22Rv1 (cell line): ENCODE data around the gene CD80.

ENCODE experiments used
- H3K27ac ChIP-seq: fragments of 450-650 bp; 2 replicates; pipeline ENCODE4 v1.5.1; 2017
- CTCF ChIP-seq: fragments of 450-650 bp; IDR thresholded peaks from 2 replicates; pipeline ENCODE4 v1.5.1; 2017; ENCODE audit warnings: mild to moderate bottlenecking
- ZFX ChIP-seq: fragments of 450-650 bp; IDR thresholded peaks from 2 replicates; pipeline ENCODE4 v1.6.1; 2017; ENCODE audit warnings: antibody characterized with exemption, borderline replicate concordance

Gene CD80

GRCh38 chr3:119492128-119492527, 67.3 kb downstream of the CD80 start:
- no peak overlapping the region for H3K27ac ChIP-seq
- TF ChIP-seq CTCF: no peak
- no peak for TF ChIP-seq ZFX

GRCh38 chr3:119490153-119490552, 69.3 kb downstream of the CD80 start:
- TF ChIP-seq CTCF (no peak), ZFX (no peak)
- H3K27ac ChIP-seq: no peak overlapping the region

DNA sequence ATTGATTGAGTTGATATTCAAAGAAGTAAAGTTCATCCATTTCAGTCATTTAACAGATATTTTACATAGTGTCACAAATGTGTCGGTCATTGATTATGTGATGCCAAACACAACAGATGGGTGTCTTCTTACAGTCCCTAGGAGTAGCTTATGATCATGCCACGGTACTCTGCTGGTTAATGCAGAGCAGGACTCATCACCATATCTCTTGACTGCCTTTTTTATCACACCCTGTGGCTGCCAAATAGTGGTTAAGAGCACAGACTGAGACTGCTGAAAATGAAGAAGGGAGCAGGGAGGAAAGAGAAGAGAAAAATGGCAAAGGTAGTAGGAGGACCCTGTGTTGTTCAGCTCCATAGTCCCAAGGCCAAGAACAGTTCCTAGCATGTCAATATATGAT, 73.9 kb downstream of the CD80 start:
- TF ChIP-seq CTCF: no peak
- TF ChIP-seq ZFX: no peak
- H3K27ac ChIP-seq: no peak overlapping the region

DNA sequence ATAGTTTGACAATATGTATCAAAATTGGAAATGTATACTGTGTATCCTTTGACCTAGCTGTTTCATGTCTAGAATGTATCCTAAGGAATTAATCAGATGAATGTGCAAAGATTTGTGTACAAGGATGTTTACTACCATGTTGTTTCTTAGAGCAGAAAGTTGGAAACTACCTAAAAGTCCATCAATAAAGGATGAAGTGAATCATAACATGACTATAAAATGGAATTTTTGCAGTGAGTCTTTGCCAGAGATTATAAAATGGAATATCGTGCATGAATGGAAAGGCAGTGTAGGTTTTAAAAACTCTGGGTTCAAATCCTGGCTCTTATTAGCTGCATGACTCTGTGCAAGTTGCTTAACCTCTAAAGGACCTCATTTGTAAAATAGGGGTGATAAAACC, 76.3 kb downstream of the CD80 start:
- TF ChIP-seq CTCF (no peak), ZFX (no peak)
- H3K27ac ChIP-seq: no peak overlapping the region

DNA sequence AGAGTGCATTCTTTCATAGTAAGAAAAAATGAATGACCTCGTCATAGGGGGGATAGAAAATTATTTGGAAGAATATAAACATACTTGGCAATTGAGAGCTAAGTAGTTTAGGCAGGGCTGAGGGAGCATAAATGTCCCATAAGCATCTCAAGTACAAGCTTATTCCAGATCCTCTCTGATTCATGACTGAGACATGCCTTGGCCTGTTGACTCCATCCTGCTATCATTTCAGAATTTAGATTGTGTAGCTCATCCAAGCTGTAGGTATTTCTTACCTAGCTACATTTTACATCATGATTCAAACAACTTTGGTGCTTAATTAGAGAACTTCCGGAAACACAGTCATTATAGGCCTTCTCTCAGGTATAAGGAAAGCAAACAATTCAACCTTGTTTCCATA, 78.3 kb downstream of the CD80 start:
- no peak overlapping the region for H3K27ac ChIP-seq
- TF ChIP-seq ZFX (no peak), CTCF (no peak)
